Measurements from ENCODE around the gene MEGF10. TPM values are rescaled to one million over a fixed set of nuclear protein-coding genes. Genes with fewer than 3 reads are reported as not detected.

MEGF10 gene
- total and polyA plus RNA-seq, 2 of the 8 experiments (the other 6 are each of a cell fraction or from before 2014, with no cell fraction given): 38.2 to 53.1 TPM

DNA sequence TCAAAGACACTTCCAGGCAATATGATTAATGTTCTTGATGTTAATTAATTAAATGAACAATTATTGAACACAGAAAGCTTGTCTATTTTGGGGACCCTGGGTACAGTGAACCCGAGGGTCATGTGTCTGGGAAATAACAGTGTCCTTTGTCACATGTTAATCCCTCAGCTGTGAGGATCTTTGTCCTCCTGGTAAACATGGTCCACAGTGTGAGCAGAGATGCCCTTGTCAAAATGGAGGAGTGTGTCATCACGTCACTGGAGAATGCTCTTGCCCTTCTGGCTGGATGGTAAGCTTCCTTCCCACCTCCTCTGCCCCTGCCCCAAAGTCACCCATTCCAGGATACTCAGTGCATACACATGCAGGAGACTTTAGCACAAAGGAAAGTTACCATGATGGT is 107.9 kb downstream of the MEGF10 start:
- Histone ChIP-seq H3K14ac (ENCODE audit: insufficient read length) (no peak overlapping the region), H4K20me1 (replicated peaks in 1 of 2; ENCODE audit: control insufficient read depth in 1 of 2, insufficient read depth in 2 of 2, low read length in 2 of 2) (no peaks in the 10 kb centered on the region), H2AK5ac (ENCODE audit: low read depth, low read length) (no peak overlapping the region), H2BK15ac (ENCODE audit: low read length) (no peak overlapping the region), H2BK120ac (replicated peaks; ENCODE audit: low read depth, low read length) (no peak overlapping the region), H3K9ac (replicated peaks in 1 of 4; ENCODE audit: extremely low read depth in 1 of 4, low read depth in 3 of 4, low read length in 3 of 4) (no peak overlapping the region), H3K4me2 (ENCODE audit: insufficient read depth in 1 of 2, low read depth in 2 of 2, low read length in 2 of 2) (no peak overlapping the region), H3K79me2 (ENCODE audit: control insufficient read depth in 1 of 2, insufficient read depth in 2 of 2, low read length in 2 of 2) (no peaks in the 10 kb centered on the region), H2BK12ac (ENCODE audit: low read depth, low read length) (no peak overlapping the region), H2BK20ac (ENCODE audit: low read length) (no peak overlapping the region), H3K79me1 (ENCODE audit: low read depth, low read length) (no peaks in the 10 kb centered on the region), H4K5ac (ENCODE audit: insufficient read length, low read depth, low read length) (no peak overlapping the region), H3K4ac (replicated peaks; ENCODE audit: insufficient read length, low read depth, low read length) (no peak overlapping the region), H4K8ac (ENCODE audit: extremely low read depth, insufficient read depth, low read length) (no peak overlapping the region), H3K36me3 (ENCODE audit: control insufficient read depth in 2 of 4, insufficient read depth in 4 of 4, low read length in 3 of 4) (peaks cover 0 to 13% (median 4%) of the 10 kb centered on the region in 4 experiments; a peak in 2 of 8 replicates), H3K4me1 (replicated peaks in 1 of 4; ENCODE audit: control insufficient read depth in 3 of 4, insufficient read depth in 4 of 4, low read length in 3 of 4) (no peaks in the 10 kb centered on the region; a peak in 2 of 7 replicates), H3K18ac (ENCODE audit: extremely low read depth, low read length) (no peak overlapping the region), H3K4me3 (ENCODE audit: extremely low read depth in 1 of 4, insufficient read depth in 2 of 4, low read depth in 3 of 4, low read length in 4 of 4) (no peak overlapping the region), H2BK5ac (ENCODE audit: low read depth, low read length) (no peak overlapping the region), H3K23ac (ENCODE audit: insufficient read length) (no peak overlapping the region), H3K27ac (ENCODE audit: low read depth, low read length) (no peak overlapping the region), H3K56ac (replicated peaks; ENCODE audit: insufficient read length, low read depth, low read length) (no peak overlapping the region), H3K27me3 (replicated peaks in 1 of 4; ENCODE audit: control insufficient read depth in 3 of 4, extremely low read depth in 1 of 4, insufficient read depth in 3 of 4, low read length in 3 of 4) (no peaks in the 10 kb centered on the region), H4K91ac (replicated peaks; ENCODE audit: insufficient read length, low read length) (no peak overlapping the region), H3K23me2 (ENCODE audit: low read depth, low read length) (no peaks in the 10 kb centered on the region), H3K9me3 (ENCODE audit: insufficient read depth in 2 of 2, low read depth in 1 of 2, low read length in 1 of 2) (no peaks in the 10 kb centered on the region), H2AFZ (ENCODE audit: low read length) (no peak overlapping the region)
- CTCF ChIA-PET (ENCODE audit: partially characterized antibody): interaction anchor here (0.7 to 1.6 kb wide), 5 partner anchors 10 to 480 kb away, joined by 3 to 6 read pairs (median 3); no protein-coding TSS in a partner anchor
- POLR2A ChIA-PET (ENCODE audit: partially characterized antibody): no interaction called here
- DNase-seq (ENCODE audit: low read depth in 1 of 2, low spot score in 2 of 2) (no peak), FAIRE-seq (no peak)
- WGBS, 2 experiments (ENCODE audit: extremely low coverage in 1 of 2, insufficient coverage in 1 of 2, insufficient read length in 1 of 2, insufficient replicate concordance in 2 of 2, low coverage in 1 of 2, low lambda C conversion rate in 2 of 2, missing lambda C conversion rate in 1 of 2): 93% methylated on average over 2 of the region's 2 CpGs; no CpG with 5 or more reads in 1 of the 2 experiments
- TF ChIP-seq BACH1 (IDR thresholded peaks at IDR 0.05; ENCODE audit: low read length) (no peak), TBP (IDR thresholded peaks at IDR 0.05; ENCODE audit: low read depth, low read length) (no peak), ASH2L (IDR thresholded peaks at IDR 0.05; ENCODE audit: low read length) (no peak), POLR2AphosphoS5 (IDR thresholded peaks at IDR 0.05; ENCODE audit: low read depth, low read length) (no peak), YY1 (IDR thresholded peaks at IDR 0.05; ENCODE audit: low read depth, low read length) (no peak), KDM5A (IDR thresholded peaks at IDR 0.05; ENCODE audit: low read length) (no peak), BCL11A (IDR thresholded peaks at IDR 0.05; ENCODE audit: low read depth in 2 of 2, low read length in 2 of 2) (no peak), CHD1 (IDR thresholded peaks at IDR 0.05; ENCODE audit: low read depth, low read length) (no peak), FOSL1 (IDR thresholded peaks at IDR 0.05; ENCODE audit: insufficient read depth, low read depth, low read length) (no peak), CTBP2 (IDR thresholded peaks at IDR 0.05; ENCODE audit: borderline replicate concordance, insufficient read depth, insufficient read length, low read length) (no peak), SUZ12 (IDR thresholded peaks at IDR 0.05; ENCODE audit: low read length) (no peak), TAF7 (optimal IDR thresholded peaks at IDR 0.05; ENCODE audit: borderline replicate concordance, low read depth, low read length) (no peak), CREB1 (IDR thresholded peaks at IDR 0.05) (no peak), SAP30 (IDR thresholded peaks at IDR 0.05; ENCODE audit: insufficient read depth, insufficient replicate concordance, low read length) (no peak), MAFK (IDR thresholded peaks at IDR 0.05; ENCODE audit: low read depth, low read length) (no peak), HDAC6 (IDR thresholded peaks at IDR 0.05; ENCODE audit: low read depth, low read length) (no peak)

Measured in H1 (cell line).